H1 (cell line): ENCODE results near the gene GALNT7. TPM values are rescaled to one million over a fixed set of nuclear protein-coding genes. Genes with fewer than 3 reads are reported as not detected.

Experiments
- CTCF ChIA-PET: fragments of 300-600 bp; sonication (Branson Sonifier 250); formaldehyde crosslinking; loops from one replicate; lab custom pipeline; 2021; ENCODE audit not compliant: partially characterized antibody; lab: Charles Lee
- POLR2A ChIA-PET: fragments of 300-600 bp; sonication (Branson Sonifier 250); formaldehyde crosslinking; loops from one replicate; lab custom pipeline; 2021; ENCODE audit warnings: inconsistent platforms; ENCODE audit not compliant: partially characterized antibody; lab: Charles Lee
- DNase-seq, 2 experiments: peaks; one replicate each; pipeline versions ENCODE4 v3.0.0 to v3.0.0-alpha.2; 2010 to 2022; ENCODE audit warnings: low spot score in 2 of 2, low read depth in 1 of 2, mixed read lengths in 1 of 2
- FAIRE-seq: peaks from 2 replicates; lab custom pipeline; 2011; peaks lifted over from hg19 to GRCh38; lab: Jason Lieb, UNC
- H2AFZ ChIP-seq: 2 replicates; pipeline ENCODE4 v1.8.1; 2012; ENCODE audit warnings: low read length, inconsistent platforms
- H2AK5ac ChIP-seq: 2 replicates; pipeline ENCODE4 v1.6.1; 2013; ENCODE audit warnings: low read depth, low read length
- H2BK120ac ChIP-seq: replicated peaks from 2 replicates; pipeline ENCODE3; 2013; ENCODE audit warnings: low read depth, low read length, inconsistent platforms
- H2BK12ac ChIP-seq: 2 replicates; pipeline ENCODE4 v1.6.1; 2013; ENCODE audit warnings: low read depth, low read length
- H2BK15ac ChIP-seq: 2 replicates; pipeline ENCODE4 v1.6.1; 2013; ENCODE audit warnings: low read length
- H2BK20ac ChIP-seq: 2 replicates; pipeline ENCODE4 v1.6.1; 2013; ENCODE audit warnings: low read length
- H2BK5ac ChIP-seq: 2 replicates; pipeline ENCODE4 v1.6.1; 2013; ENCODE audit warnings: low read depth, low read length
- H3K14ac ChIP-seq: 2 replicates; pipeline ENCODE4 v1.6.1; 2013; ENCODE audit warnings: inconsistent platforms; ENCODE audit not compliant: insufficient read length
- H3K18ac ChIP-seq: 2 replicates; pipeline ENCODE4 v1.6.1; 2013; ENCODE audit warnings: low read length; ENCODE audit errors: extremely low read depth
- H3K23ac ChIP-seq: 2 replicates; pipeline ENCODE4 v1.6.1; 2013; ENCODE audit warnings: inconsistent platforms; ENCODE audit not compliant: insufficient read length
- H3K23me2 ChIP-seq: 2 replicates; pipeline ENCODE4 v1.6.1; 2013; ENCODE audit warnings: low read depth, low read length
- H3K27ac ChIP-seq: 2 replicates; pipeline ENCODE4 v1.6.1; 2011; ENCODE audit warnings: low read depth, low read length, inconsistent platforms
- H3K27me3 ChIP-seq, 4 experiments: replicated peaks in 1 of 4; 1 replicate in 1 of 4; 2 replicates in 3 of 4; pipeline versions ENCODE4 v1.6.1 to v1.8.1; 2011 to 2013; ENCODE audit warnings: low read length in 3 of 4, mild to moderate bottlenecking in 3 of 4, inconsistent platforms in 2 of 4, mixed read lengths in 2 of 4, moderate library complexity in 1 of 4; ENCODE audit not compliant: control insufficient read depth in 3 of 4, insufficient read depth in 3 of 4; ENCODE audit errors: extremely low read depth in 1 of 4
- H3K36me3 ChIP-seq, 4 experiments: 2 replicates each; pipeline versions ENCODE4 v1.6.1 to v1.8.1; 2011 to 2013; ENCODE audit warnings: mild to moderate bottlenecking in 4 of 4, low read length in 3 of 4, moderate library complexity in 2 of 4, control low read depth in 1 of 4, inconsistent platforms in 1 of 4; ENCODE audit not compliant: insufficient read depth in 4 of 4, control insufficient read depth in 2 of 4
- H3K4ac ChIP-seq: replicated peaks from 2 replicates; pipeline ENCODE3; 2013; ENCODE audit warnings: low read length, low read depth, mixed read lengths, inconsistent platforms; ENCODE audit not compliant: insufficient read length
- H3K4me1 ChIP-seq, 4 experiments: replicated peaks in 1 of 4; 1 replicate in 1 of 4; 2 replicates in 3 of 4; pipeline versions ENCODE4 v1.6.1 to v1.8.1; 2011 to 2013; ENCODE audit warnings: low read length in 3 of 4, inconsistent platforms in 2 of 4, mixed read lengths in 1 of 4; ENCODE audit not compliant: insufficient read depth in 4 of 4, control insufficient read depth in 3 of 4
- H3K4me2 ChIP-seq, 2 experiments: 2 replicates each; pipeline versions ENCODE4 v1.6.1 to v1.8.1; 2011 to 2013; ENCODE audit warnings: low read depth in 2 of 2, low read length in 2 of 2, control low read depth in 1 of 2, inconsistent platforms in 1 of 2, mild to moderate bottlenecking in 1 of 2; ENCODE audit not compliant: insufficient read depth in 1 of 2
- H3K4me3 ChIP-seq, 4 experiments: fragments of 200-600, 300-600 bp in 1 of 4; sonication (generic), shearing (Covaris generic), sonication (Bioruptor Twin) in 1 of 4; 2 replicates each; pipeline versions ENCODE4 v1.5.1 to v1.8.1; 2011 to 2016; ENCODE audit warnings: low read length in 4 of 4, low read depth in 3 of 4, control low read depth in 2 of 4, inconsistent platforms in 2 of 4, mild to moderate bottlenecking in 2 of 4, mixed read lengths in 1 of 4, moderate library complexity in 1 of 4; ENCODE audit not compliant: insufficient read depth in 2 of 4; ENCODE audit errors: extremely low read depth in 1 of 4
- H3K56ac ChIP-seq: replicated peaks from 2 replicates; pipeline ENCODE3; 2013; ENCODE audit warnings: low read depth, mild to moderate bottlenecking, mixed read lengths, low read length, inconsistent platforms; ENCODE audit not compliant: insufficient read length
- H3K79me1 ChIP-seq: 2 replicates; pipeline ENCODE4 v1.6.1; 2013; ENCODE audit warnings: low read depth, low read length, control low read depth
- H3K79me2 ChIP-seq, 2 experiments: 2 replicates each; pipeline versions ENCODE4 v1.6.1 to v1.8.1; 2012 to 2013; ENCODE audit warnings: low read length in 2 of 2, mild to moderate bottlenecking in 2 of 2, inconsistent platforms in 1 of 2; ENCODE audit not compliant: insufficient read depth in 2 of 2, control insufficient read depth in 1 of 2
- H3K9ac ChIP-seq, 4 experiments: replicated peaks in 1 of 4; 1 replicate in 1 of 4; 2 replicates in 3 of 4; pipeline versions ENCODE4 v1.6.1 to v1.8.1; 2011 to 2013; ENCODE audit warnings: low read depth in 3 of 4, low read length in 3 of 4, control low read depth in 2 of 4, mild to moderate bottlenecking in 2 of 4, moderate library complexity in 2 of 4, inconsistent platforms in 1 of 4; ENCODE audit errors: extremely low read depth in 1 of 4
- H3K9me3 ChIP-seq, 2 experiments: 2 replicates each; pipeline versions ENCODE4 v1.6.1 to v1.8.1; 2012 to 2013; ENCODE audit warnings: mild to moderate bottlenecking in 2 of 2, moderate library complexity in 2 of 2, control low read depth in 1 of 2, inconsistent platforms in 1 of 2, low read depth in 1 of 2, low read length in 1 of 2, mixed read lengths in 1 of 2; ENCODE audit not compliant: insufficient read depth in 2 of 2
- H4K20me1 ChIP-seq, 2 experiments: replicated peaks in 1 of 2; 2 replicates each; pipeline versions ENCODE3 to v1.8.1; 2011 to 2013; ENCODE audit warnings: inconsistent platforms in 2 of 2, low read length in 2 of 2, mild to moderate bottlenecking in 1 of 2; ENCODE audit not compliant: insufficient read depth in 2 of 2, control insufficient read depth in 1 of 2
- H4K5ac ChIP-seq: 2 replicates; pipeline ENCODE4 v1.6.1; 2013; ENCODE audit warnings: low read length, low read depth, mixed read lengths, inconsistent platforms; ENCODE audit not compliant: insufficient read length
- H4K8ac ChIP-seq: 2 replicates; pipeline ENCODE4 v1.8.0; 2013; ENCODE audit warnings: mild to moderate bottlenecking, moderate library complexity, low read length, inconsistent platforms; ENCODE audit not compliant: insufficient read depth; ENCODE audit errors: extremely low read depth
- H4K91ac ChIP-seq: replicated peaks from 2 replicates; pipeline ENCODE3; 2013; ENCODE audit warnings: low read length, mixed read lengths, inconsistent platforms; ENCODE audit not compliant: insufficient read length
- BRCA1 ChIP-seq: IDR thresholded peaks from 2 replicates; pipeline ENCODE4 v1.6.1; 2012; ENCODE audit warnings: low read depth, low read length, improper control_type of control experiment
- CHD2 ChIP-seq: IDR thresholded peaks from 2 replicates; pipeline ENCODE4 v1.6.1; 2012; ENCODE audit warnings: low read length, improper control_type of control experiment
- CTBP2 ChIP-seq: IDR thresholded peaks from 2 replicates; pipeline ENCODE4 v1.7.0; 2011; ENCODE audit warnings: borderline replicate concordance, mild to moderate bottlenecking, moderate library complexity, mixed read lengths, low read length; ENCODE audit not compliant: insufficient read depth, insufficient read length
- FOSL1 ChIP-seq: IDR thresholded peaks from 2 replicates; pipeline ENCODE4 v1.6.1; 2011; ENCODE audit warnings: mild to moderate bottlenecking, low read depth, low read length, moderate library complexity; ENCODE audit not compliant: insufficient read depth
- KDM1A ChIP-seq: fragments of 200-600, 300-600 bp; sonication (generic); IDR thresholded peaks from 2 replicates; pipeline ENCODE4 v1.7.1; 2016; ENCODE audit warnings: mild to moderate bottlenecking, low read length, borderline replicate concordance
- KDM5A ChIP-seq: fragments of 200-600 bp; IDR thresholded peaks from 2 replicates; pipeline ENCODE4 v1.7.1; 2012; ENCODE audit warnings: mild to moderate bottlenecking, low read length, inconsistent platforms, mixed read lengths
- NANOG ChIP-seq: IDR thresholded peaks from 2 replicates; pipeline ENCODE4 v1.6.1; 2011; ENCODE audit warnings: low read length, low read depth, mild to moderate bottlenecking, inconsistent platforms; ENCODE audit not compliant: insufficient read depth, poor library complexity, severe bottlenecking
- POLR2A ChIP-seq, 2 experiments: IDR thresholded peaks; 1 replicate in 1 of 2; 2 replicates in 1 of 2; pipeline ENCODE4 v1.6.1; 2011; ENCODE audit warnings: low read depth in 2 of 2, low read length in 2 of 2, mild to moderate bottlenecking in 2 of 2; ENCODE audit errors: control extremely low read depth in 1 of 2
- POLR2AphosphoS5 ChIP-seq: IDR thresholded peaks from 2 replicates; pipeline ENCODE4 v1.6.1; 2011; ENCODE audit warnings: low read depth, low read length
- RAD21 ChIP-seq, 2 experiments: IDR thresholded peaks in 1 of 2; conservative IDR thresholded peaks in 1 of 2; 2 replicates each; pipeline ENCODE4 v1.6.1; 2011; ENCODE audit warnings: low read depth in 2 of 2, low read length in 2 of 2, improper control_type of control experiment in 1 of 2, inconsistent platforms in 1 of 2, mild to moderate bottlenecking in 1 of 2, moderate library complexity in 1 of 2
- RNF2 ChIP-seq: fragments of 200-900, 300-1000 bp; sonication (generic); IDR thresholded peaks from 2 replicates; pipeline ENCODE4 v1.7.1; 2016; ENCODE audit warnings: borderline replicate concordance, low read depth, mild to moderate bottlenecking, antibody characterized with exemption, low read length; ENCODE audit not compliant: poor library complexity, severe bottlenecking; ENCODE audit errors: missing control alignments
- SIX5 ChIP-seq: IDR thresholded peaks from 2 replicates; pipeline ENCODE4 v1.6.1; 2011; ENCODE audit warnings: mild to moderate bottlenecking, low read depth, low read length
- SP2 ChIP-seq: IDR thresholded peaks from 2 replicates; pipeline ENCODE4 v1.6.1; 2012; ENCODE audit warnings: mild to moderate bottlenecking, low read length, inconsistent platforms
- TAF7 ChIP-seq: optimal IDR thresholded peaks from 2 replicates; pipeline ENCODE3; 2011; ENCODE audit warnings: low read depth, mild to moderate bottlenecking, inconsistent platforms, low read length, moderate library complexity, borderline replicate concordance
- WGBS, 2 experiments: shearing (Covaris generic) in 1 of 2; methylation state at CpG; one replicate each; pipeline versions ENCODE4 v1.1.6 to v1.1.7; 2013 to 2015; ENCODE audit warnings: low lambda C conversion rate in 2 of 2, mixed read lengths in 2 of 2, inconsistent platforms in 1 of 2, low coverage in 1 of 2, missing lambda C conversion rate in 1 of 2; ENCODE audit not compliant: insufficient replicate concordance in 2 of 2, insufficient coverage in 1 of 2, insufficient read length in 1 of 2; ENCODE audit errors: extremely low coverage in 1 of 2, missing lambda C conversion rate in 1 of 2; 5-methylcytosine and 5-hydroxymethylcytosine counted together
- polyA plus RNA-seq, 7 experiments: library from polyadenylated mRNA; depleted of rRNA in 3 of 7; stranded (reverse) in 5 of 7; unstranded in 2 of 7; fragments of >200 nt in 5 of 7; fragments of 200-250 nt in 2 of 7; gene quantifications; 1 replicate in 5 of 7; 2 replicates in 1 of 7; 4 replicates in 1 of 7; pipeline versions ENCODE4 v1.2.1 to v1.2.3, GENCODE V29; 2011 to 2013; ENCODE audit warnings: missing spikeins in 2 of 7, mixed read lengths in 2 of 7
- total RNA-seq: library from RNA; stranded (reverse); fragmentation: NEBNext Ultra II Directional; extraction: Animal tissue kit (Norgen Biotek cat#: 25700); gene quantifications from 2 replicates; pipeline ENCODE4 v1.2.1, GENCODE V29; 2021

GALNT7 gene
- total and polyA plus RNA-seq, 2 of the 8 experiments (the other 6 are each of a cell fraction or from before 2014, with no cell fraction given) = 22.4 to 85.5 TPM

- Histone ChIP-seq H2AFZ (no peak overlapping the region), H3K9me3 (no peaks in the 10 kb centered on the region)
- TF ChIP-seq TAF7 (no peak), BRCA1 (no peak), SP2 (no peak), NANOG (no peak), CHD2 (no peak), KDM5A (no peak), KDM1A (no peak), POLR2A (IDR thresholded peaks at IDR 0.05; ENCODE audit: control extremely low read depth in 1 of 2, low read depth in 2 of 2, low read length in 2 of 2) (no peak), RNF2 (no peak), SIX5 (no peak), POLR2AphosphoS5 (no peak), FOSL1 (no peak), RAD21 (IDR thresholded peaks at IDR 0.05 in 1 of 2, conservative IDR thresholded peaks at IDR 0.05 in 1 of 2; ENCODE audit: low read depth in 2 of 2, low read length in 2 of 2) (no peak), CTBP2 (no peak)
These were observed 199.3 kb downstream of the GALNT7 start for GRCh38 chr4:173367946-173368345.

More at GRCh38 chr4:173367946-173368345, 199.3 kb downstream of the GALNT7 start:
- H3K4me3 ChIP-seq = no peak overlapping the region
- no peak overlapping the region for H2BK120ac ChIP-seq
- H3K4ac ChIP-seq = no peak overlapping the region
- H2AK5ac ChIP-seq = no peak overlapping the region
- 93 to 100% methylated on average over 1 to 4 of the region's 4 CpGs for WGBS, 2 experiments
- no peaks in the 10 kb centered on the region for H4K20me1 ChIP-seq
- ChIA-PET POLR2A (interaction anchor here (0.5 to 6.6 kb wide), 2 partner anchors 36 to 751 kb away, joined by 3 to 123 read pairs; partner anchors contain the start of gene HMGB2), CTCF (interaction anchor here (0.8 to 2.9 kb wide), 7 partner anchors 12 to 53 kb away, joined by 3 to 12 read pairs (median 3); partner anchors contain the start of gene HMGB2)
- H3K23me2 ChIP-seq = peaks cover 11% of the 10 kb centered on the region
- no peak overlapping the region for H3K56ac ChIP-seq
- no peaks in the 10 kb centered on the region for H3K79me1 ChIP-seq
- H4K5ac ChIP-seq = no peak overlapping the region
- H4K91ac ChIP-seq = no peak overlapping the region
- no peak overlapping the region for H2BK15ac ChIP-seq
- no peak overlapping the region for H2BK20ac ChIP-seq
- H3K18ac ChIP-seq = no peak overlapping the region
- H2BK12ac ChIP-seq = no peak overlapping the region
- no peaks in the 10 kb centered on the region for H3K27me3 ChIP-seq
- FAIRE-seq (no peak), DNase-seq (no peak)
- no peak overlapping the region for H3K9ac ChIP-seq
- no peak overlapping the region for H3K4me2 ChIP-seq
- 0 out of 4 replicates have a peak, but pooled peaks cover 0 to under 1% of the 10 kb centered on the region in 2 experiments for H3K79me2 ChIP-seq
- H3K36me3 ChIP-seq = no peaks in the 10 kb centered on the region
- H3K14ac ChIP-seq = no peak overlapping the region
- no peak overlapping the region for H3K27ac ChIP-seq
- H2BK5ac ChIP-seq = no peak overlapping the region
- H3K23ac ChIP-seq = no peak overlapping the region
- no peak overlapping the region for H4K8ac ChIP-seq
- no peaks in the 10 kb centered on the region; a peak in 1 of 7 replicates for H3K4me1 ChIP-seq
